Hypothalamus (tissue), 51 donors: ENCODE results near the gene CCBE1.

Experiments
- DNase-seq, 51 donors: peaks; one replicate each; lab custom pipeline; 2025; lab: John Stamatoyannopoulos, UW

Gene CCBE1

DNA sequence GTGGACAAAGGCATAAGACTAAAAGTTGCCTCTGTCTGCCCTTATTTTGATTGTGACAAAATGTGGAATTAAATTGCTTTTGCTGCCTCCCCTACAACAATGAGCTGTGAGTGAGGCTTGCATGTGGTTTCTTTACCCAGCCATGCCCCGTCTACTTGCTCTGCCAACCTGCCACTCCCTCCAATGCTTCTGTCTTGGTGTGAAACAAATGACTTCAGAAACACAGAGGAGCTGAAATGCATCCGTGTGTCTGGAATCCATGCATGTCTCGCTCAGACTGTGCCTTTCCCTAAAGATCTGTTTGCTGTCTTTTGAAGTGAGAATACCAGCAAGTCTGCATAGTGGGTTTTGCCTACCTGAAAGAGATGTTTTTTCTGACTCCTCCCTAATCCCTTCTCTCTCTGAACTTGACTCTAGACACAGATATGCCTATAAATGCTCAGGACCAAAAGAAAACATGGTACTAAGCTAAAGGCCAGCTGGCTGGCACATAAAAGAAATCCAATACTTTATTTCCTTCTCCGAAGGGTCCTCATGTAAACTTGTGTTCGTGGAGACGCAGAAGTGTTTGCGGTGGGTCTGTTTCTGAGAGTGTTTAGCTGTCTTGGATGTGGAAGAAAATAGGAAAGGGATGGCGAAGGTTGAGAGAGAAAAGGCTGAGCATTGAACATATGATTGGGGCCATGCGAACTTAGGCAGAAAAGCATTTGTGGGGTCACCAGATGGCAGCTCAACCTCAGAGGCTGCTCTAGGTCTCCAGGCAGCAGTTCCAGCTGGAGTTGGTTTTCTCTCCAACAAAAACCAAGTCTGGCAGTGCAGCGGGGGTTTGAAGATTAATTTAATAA lies 120.5 kb downstream of the CCBE1 start:
- no peak for DNase-seq

DNA sequence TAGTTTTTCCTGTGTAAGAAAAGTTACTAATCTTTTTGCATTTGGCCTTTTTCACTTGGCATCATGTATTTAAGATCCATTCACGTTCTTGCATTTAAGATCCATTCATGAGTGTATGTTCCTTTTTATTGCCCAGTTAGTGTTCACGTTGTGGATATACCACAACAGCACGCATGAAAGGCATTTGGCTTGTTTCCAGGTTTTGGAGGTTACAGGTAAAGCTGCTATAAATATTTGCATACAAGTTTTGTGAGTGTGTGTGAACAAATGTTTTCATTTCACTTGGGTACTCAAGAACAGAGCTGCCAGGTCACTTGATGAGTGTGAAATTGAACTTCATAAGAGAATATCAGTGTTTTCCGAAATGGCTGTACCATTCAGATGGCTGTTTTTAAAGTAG lies 121.2 kb downstream of the CCBE1 start:
- DNase-seq: no peak

DNA sequence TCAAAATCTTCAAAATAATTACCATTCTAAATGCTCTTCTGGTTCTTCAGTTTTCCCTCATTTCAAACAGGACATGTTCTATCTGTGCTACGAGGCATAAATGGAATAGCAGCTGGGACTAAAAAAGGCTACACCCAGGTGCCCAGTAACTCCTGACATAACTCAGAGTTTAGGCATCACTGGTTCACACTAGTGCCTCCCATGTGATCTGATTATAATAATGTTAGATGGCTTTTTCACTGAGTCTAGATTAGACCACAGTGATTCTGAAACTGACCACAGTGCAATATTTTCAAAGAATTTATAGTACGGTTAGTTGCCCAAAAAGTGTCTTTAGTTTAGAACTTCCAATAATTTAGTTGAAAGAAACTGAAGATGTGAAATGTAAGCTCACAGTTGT lies 123.3 kb downstream of the CCBE1 start:
- DNase-seq: no peak

DNA sequence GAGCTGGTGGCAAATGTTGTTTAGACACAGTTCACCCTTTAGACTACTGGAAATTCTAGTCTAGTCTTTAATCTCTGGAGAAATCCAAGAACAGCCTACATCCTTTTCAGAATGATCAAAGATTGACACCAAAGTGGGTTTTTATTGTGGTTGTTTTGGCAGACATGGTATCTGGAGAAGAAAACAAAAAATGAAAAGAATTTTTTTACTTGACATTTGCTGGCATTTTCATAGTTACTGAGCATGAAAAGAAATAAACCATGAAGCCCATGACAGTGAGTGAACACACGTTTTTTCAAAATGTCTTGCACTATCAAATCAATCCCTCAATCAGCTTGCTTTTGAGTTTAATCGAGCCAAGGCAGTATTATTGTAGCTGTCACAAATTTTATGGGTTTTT lies 125.3 kb downstream of the CCBE1 start:
- no peak for DNase-seq

DNA sequence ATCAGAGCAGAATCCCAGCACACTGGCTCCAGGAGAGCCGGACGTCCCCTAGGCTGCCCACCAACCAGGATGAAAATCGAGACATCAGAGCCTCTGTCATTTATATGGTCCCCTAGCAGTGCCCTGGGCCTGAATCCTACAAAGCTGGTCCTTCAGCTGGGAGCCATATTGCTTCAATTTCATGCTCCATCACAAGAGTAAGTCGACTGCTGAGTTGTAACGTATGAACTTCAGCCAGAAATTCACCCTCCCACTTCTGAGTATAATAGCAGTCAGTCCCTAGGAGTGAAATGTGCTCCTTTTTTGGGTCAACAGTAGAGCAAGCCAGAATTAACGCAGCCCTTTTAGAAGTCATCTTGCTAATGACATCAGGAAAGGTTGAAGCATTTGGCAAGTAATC lies 126.4 kb downstream of the CCBE1 start:
- DNase-seq: no peak

DNA sequence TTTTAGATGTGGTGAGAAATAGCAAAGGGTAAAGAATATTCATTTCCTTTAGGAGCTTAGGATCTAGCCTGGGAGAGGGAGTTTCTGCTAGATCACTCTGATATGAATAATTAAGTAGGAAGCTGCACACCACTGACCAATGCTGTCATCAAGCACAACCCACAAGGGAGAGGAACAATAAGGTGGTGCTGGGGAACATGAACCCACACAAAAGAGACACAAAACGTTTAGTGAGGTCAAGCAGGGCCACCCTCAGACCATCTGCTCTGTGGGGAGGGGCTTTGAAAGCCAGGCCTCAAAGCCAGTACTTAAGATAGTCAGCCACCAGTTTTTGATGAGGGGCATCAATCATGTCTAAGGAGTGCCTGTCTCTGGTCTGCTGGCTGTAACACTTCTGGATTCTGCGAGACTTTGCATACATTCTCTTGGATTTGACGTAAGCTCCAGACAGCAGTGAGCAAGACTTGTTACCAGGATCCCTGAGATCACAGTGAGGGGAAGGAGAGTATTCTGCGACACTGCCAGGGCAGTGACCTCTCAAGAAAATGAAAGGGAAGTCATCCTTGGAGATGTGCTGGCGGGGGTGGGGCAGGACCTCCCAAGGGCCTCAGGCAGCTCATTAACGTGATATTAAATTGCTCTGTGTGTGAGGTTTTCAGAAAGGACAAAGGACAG lies 127.0 kb downstream of the CCBE1 start:
- DNase-seq: no peak

DNA sequence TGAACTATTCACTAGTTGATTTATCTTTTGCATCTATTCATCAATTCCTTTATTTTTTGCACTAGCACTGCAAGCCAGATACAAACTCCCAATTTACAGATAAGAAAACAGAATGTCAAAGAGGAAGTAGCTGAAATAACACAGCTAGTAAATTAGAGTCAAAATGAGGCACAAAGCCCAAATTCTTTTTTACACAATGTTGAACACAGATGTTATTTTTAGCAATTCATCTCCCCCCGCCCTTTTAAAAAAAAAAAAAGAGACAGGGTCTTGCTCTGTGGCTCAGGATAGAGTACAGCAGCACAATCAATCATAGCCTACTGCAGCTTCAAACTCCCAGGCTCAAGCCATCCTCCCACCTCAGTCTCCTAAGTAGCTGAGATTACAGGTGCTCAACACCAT lies 127.8 kb downstream of the CCBE1 start:
- no peak for DNase-seq

DNA sequence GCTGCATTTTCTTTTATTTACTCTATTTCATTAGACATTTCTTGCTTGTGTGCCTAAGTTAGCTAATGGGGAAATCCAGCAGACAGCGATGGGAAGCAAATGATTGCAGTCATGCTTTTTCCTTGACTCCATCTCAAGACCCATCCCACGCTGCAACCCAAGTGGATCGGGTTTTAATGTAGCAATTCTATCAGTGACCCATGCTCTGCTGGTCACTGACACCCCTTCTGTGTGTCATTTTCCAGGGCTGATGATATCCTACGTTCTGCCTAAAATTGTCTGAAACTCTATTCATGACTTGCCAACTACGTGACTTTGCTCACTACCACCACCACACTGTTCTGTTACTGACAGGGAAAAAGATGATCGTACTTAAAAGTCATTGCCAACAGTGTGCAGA lies 129.8 kb downstream of the CCBE1 start:
- no peak for DNase-seq

DNA sequence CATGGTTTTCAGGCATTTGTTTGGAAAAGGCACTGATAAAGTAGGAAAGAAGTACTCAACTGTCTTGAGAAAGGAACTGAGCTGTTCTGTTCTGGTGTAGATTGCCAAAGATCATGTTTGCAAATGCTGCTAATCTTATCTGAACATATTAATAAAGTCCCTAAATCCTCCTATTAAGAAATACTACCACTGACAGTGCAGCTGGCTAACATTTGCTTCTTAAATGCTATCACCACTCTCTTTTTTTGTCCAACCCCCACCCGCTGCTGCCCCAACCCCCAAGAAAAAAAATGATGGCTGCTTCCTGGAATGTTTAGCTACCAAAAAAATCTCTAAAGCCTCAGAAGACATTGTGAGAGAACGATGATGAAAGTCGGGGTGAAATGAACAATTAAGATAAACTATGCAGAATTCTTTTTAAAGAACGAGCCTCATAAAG lies 130.7 kb downstream of the CCBE1 start:
- no peak for DNase-seq

DNA sequence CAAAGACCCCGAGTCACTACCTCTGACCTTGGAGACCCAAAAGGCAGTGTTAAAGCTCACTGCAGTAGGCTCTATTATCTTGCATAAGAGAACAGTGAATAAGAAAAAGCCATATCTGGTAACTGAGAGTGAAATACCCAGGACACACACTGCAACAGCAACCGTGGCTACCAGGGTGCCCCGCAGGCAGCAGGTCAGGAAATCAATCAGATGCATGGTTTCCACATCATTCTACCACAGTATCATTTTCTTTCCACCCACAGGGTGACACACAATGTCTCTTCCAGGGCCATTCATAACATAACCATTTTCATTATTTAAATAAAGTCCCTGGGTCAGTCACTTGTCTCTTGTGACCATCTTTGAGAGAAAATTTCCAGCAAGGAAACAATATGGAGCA lies 131.3 kb downstream of the CCBE1 start:
- DNase-seq: no peak

DNA sequence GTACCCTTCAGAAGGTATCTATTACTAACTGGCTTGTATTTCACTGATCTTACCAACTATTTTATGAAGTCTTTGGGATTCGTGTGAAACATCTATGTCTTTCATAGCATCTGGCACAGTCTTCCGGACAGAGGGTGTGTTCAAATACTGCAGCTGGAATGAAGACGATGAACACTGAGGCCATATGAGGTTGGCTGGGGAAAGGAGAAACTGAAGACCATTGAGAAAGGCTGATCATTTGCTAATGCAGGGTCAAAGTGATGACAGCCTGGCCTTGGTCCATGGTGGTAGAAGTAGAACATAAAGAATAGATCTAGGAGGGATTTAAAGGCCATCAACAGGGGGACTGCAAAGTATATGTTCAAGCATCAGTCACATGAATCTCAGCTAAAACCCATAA lies 132.7 kb downstream of the CCBE1 start:
- DNase-seq: no peak

DNA sequence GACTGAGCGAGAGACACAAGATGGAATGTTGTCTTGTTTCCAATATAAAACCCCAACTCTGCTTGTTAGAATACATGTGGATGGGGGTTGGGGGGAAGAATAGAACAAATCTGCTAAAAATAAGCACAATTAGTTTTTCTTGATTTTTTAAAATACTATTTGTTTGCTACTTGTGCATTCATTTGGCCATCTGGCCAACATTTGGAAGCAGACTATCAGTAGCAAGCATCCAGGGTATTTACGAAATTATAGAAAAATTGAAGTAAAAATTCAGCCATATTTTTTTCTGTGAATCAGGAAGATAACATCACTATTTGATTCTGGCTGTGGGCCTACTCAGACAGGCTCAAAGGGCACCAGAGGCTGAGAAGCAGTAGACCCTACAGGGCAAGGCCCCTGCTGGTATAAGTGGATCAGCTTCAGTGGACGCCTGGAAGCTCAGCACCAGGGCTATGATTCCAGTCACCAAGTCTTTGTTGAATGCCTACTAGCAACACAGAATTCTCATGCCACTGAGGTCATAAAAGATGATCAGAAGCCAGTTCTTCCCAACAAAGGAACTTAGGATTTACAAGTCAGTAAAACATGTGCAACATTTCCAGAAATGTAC lies 133.9 kb downstream of the CCBE1 start:
- DNase-seq: no peak

DNA sequence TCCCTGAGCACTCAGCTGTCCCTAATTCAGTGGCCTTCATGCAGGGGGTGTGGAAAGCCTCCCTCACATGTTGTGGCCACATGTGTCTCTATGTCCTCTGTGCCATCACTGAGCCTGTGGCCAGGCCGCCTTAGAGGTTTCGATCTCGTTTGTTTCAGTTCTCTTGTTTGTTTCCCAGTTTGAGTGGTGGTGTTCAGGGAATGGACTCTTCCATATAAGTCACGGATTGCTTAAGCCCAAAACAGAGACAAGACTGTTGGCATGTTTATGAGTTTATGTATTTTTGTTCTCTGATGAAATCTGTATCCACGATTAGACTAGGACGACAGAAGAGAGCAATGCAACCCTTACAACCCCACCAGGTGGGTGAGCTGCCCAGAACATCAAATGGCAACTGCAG lies 134.5 kb downstream of the CCBE1 start:
- DNase-seq: no peak

DNA sequence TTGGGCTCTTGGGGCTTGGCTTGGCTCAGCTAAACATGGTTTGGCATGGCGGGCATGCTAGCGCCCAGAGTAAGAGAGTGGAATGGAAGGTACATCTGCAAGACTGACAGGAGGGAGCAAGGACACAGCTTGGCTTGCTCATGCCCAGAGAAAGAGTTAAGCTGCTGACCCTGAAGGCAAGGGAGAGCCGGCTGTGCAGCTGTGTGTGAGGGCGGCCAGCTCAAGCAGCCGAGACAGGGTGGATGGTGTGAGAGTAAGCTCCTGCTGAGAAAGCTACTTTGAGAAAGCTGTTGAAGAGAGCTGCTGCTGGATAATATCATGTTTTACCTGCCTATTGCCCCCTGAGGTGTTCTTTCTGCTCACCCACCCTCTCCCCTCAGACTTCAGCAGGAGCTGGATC lies 135.6 kb downstream of the CCBE1 start:
- DNase-seq: no peak

DNA sequence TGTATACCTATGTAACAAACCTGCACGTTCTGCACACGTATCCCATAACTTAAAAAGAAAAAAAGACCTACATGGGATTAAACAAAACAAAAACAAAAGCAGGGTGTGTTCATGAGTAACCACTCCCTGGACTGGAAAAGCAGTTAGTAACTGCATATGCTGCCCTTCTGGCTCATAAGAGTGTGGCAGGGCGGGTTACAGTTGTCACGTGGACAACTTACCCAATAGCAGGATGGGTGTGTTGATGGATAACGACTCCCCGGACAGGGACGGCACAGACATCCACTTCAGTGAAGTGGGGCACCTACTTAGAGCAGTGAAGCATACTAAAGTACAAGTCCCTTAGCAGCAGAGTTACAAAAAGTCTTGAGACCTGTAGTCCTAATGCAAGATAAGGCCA lies 136.7 kb downstream of the CCBE1 start:
- no peak for DNase-seq

DNA sequence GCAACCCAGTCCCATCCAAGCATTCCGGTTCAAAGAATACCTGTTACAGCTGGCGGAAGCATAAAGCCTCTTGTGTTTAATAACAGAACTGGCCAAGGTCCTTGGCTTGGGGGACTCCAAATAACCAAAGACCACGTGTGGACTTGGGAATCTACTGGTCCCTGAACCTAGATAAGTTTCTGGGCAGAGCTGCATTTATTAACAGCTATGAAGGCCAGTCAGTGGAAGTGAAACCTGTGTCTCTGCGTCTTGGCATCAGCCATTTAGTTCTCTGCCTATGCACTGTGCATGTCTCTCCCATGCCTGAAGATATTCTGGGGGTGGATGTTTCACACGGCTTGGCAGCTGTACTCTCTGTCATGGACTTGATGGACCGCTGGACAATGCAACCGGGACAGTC lies 137.7 kb downstream of the CCBE1 start:
- DNase-seq: no peak

DNA sequence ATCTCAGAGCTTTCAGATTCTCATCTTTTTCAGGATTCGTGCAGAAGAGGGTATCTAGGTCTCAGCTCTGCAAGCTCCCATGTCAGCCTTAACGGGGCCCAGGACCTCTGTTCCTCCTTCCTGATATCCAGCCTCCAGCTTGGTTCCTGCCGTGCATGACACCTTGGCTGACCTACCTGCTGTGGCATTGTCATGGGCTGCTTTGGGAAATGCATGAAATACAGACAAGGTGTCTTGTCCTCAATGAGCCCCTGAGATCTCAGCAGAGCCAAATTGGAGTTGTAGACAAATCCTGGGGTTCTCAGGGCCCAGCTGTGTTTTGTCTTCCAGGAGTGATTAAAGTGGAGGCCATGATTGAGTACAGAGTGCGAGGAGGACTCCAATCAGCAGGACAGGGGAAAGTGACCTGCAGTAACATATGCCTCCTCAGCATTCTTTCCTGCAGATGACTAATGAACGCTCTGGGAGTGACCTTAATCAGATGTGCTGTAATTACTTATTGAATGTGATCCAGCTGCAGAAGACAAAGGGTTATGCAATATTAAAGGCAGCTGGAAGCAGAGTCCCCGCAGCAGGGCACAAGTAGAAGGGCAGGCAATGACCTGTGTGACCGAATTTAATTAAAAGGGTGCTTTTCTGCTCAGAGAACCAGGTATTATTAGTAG lies 141.1 kb downstream of the CCBE1 start:
- DNase-seq: no peak

DNA sequence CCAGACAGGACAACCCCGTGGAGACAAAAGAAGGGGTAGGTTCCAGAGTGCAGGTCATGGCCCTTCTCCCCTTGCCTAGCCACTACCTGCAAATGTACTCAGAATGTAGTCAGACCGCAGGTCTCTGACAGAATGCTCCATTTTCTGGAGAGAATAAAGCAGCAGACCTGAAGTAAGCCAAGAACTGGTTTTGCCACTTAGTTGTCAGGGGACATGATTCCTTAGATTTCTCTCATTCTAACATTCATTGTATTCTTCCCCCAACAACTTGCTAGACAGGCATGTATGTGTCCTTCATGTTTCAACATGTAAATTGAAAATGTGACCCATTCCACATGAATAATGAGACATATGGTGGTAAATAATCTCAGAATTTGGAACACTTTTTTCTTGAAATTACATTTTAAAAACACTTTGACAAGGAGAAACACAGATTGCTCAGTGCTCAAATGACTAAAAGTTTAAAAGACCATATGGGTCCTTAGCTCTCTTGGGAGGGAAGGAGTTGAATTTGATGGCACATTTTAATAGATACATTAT lies 142.4 kb downstream of the CCBE1 start:
- no peak for DNase-seq

DNA sequence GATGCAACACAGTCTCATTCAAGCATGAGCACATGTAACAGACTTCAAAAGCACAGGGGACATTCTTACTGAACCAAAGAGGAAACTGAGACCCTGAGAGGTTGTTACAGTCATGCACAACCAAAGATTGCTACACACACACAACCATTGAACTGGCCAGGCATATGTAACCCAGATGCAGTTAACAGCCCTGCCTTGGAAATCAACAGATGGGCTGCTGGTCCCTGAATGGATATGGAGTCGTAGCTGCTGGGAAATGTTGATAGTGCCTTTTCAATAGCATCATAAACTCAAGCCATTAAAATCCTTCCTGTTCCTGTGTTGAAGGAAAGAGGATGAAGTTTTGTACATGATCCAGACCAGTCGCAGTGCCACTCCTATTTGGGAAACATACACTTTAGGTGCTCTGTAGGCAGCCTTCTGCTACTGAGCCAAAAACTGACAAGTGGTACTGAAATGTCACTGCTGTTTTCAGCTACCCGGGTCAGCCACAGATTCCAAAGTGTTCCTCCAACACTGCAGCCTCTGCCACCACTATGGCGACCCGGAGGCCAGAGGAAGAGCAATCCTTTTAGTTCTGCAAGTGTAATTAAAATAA lies 143.9 kb downstream of the CCBE1 start:
- no peak for DNase-seq

DNA sequence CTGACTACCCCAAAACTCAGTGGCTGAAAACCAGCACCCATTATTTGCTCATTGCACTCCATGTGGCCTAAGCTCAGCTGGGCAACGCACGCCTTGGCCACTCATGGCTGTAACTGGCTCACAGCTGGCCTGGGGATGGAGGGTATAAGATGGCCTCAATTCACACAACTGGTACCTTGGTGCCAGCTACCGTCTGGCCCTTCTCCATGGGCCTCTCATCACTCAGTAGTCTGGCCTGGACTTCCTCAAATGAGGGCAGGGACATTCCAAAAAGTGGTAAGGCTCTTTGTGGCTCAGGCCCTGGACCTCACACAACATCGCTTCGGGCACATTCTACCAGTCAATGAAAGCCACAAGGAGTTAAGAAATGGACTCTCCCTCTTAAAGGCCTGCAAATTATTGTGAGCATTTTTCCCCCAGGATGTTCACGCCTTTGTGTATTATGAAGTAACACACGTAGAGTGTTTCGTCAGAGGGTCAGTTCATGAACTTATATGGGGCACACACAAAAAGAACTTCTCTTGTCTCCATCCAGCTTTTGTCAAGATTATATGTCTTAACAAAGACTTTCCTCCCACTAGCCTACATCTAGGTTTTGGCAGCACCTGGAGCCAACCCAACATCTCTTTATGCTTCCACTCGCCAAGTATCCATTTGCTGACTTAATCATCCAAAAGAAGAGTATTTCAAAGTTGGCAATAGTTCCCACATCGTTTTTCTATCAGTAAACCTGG lies 145.2 kb downstream of the CCBE1 start:
- DNase-seq: no peak
